ENCODE data around the gene ACVRL1. TPM values are rescaled to one million over a fixed set of nuclear protein-coding genes. Genes with fewer than 3 reads are reported as not detected.
A peak's percentile ranks its signal among the peaks of the same experiment; 100 is the strongest.

Gene ACVRL1
- total RNA-seq, 1 experiment from 2014 or later = 1.0 TPM

- DNase-seq (ENCODE audit: low read depth) = no peak
Measured at GRCh38 chr12:51896236-51896635, 11.1 kb upstream of the ACVRL1 start.

- no peak for DNase-seq (ENCODE audit: low read depth)
Measured at GRCh38 chr12:51897181-51897580, 10.1 kb upstream of the ACVRL1 start.

GRCh38 chr12:51898506-51898905, 8.8 kb upstream of the ACVRL1 start:
- no peak for DNase-seq (ENCODE audit: low read depth)

GRCh38 chr12:51898937-51899336, 8.4 kb upstream of the ACVRL1 start:
- DNase-seq (ENCODE audit: low read depth) = peak; percentile 96

- no peak for DNase-seq (ENCODE audit: low read depth)
Measured at GRCh38 chr12:51900323-51900889, 6.9 kb upstream of the ACVRL1 start.

- no peak for DNase-seq (ENCODE audit: low read depth)
Measured at GRCh38 chr12:51901121-51901817, 6.0 kb upstream of the ACVRL1 start.

GRCh38 chr12:51901881-51902280, 5.4 kb upstream of the ACVRL1 start:
- DNase-seq (ENCODE audit: low read depth) = no peak

GRCh38 chr12:51904951-51905470, 2.3 kb upstream of the ACVRL1 start:
- DNase-seq (ENCODE audit: low read depth) = no peak

GRCh38 chr12:51905471-51906429, 1.6 kb upstream of the ACVRL1 start:
- no peak for DNase-seq (ENCODE audit: low read depth)

- no peak for DNase-seq (ENCODE audit: low read depth)
Measured at GRCh38 chr12:51906430-51907082, 748 bp upstream of the ACVRL1 start.

- DNase-seq (ENCODE audit: low read depth) = no peak
Measured at GRCh38 chr12:51907856-51908425, 637 bp downstream of the ACVRL1 start.

GRCh38 chr12:51908876-51909592, 1.7 kb downstream of the ACVRL1 start:
- DNase-seq (ENCODE audit: low read depth) = no peak

- no peak for DNase-seq (ENCODE audit: low read depth)
Measured at GRCh38 chr12:51910168-51910567, 2.9 kb downstream of the ACVRL1 start.

- no peak for DNase-seq (ENCODE audit: low read depth)
Measured at GRCh38 chr12:51910691-51911090, 3.4 kb downstream of the ACVRL1 start.

- no peak for DNase-seq (ENCODE audit: low read depth)
Measured at GRCh38 chr12:51911307-51911706, 4.0 kb downstream of the ACVRL1 start.

GRCh38 chr12:51911788-51912711, 4.7 kb downstream of the ACVRL1 start:
- peak; percentile 35 for DNase-seq (ENCODE audit: low read depth)

GRCh38 chr12:51913071-51914033, 6.0 kb downstream of the ACVRL1 start:
- no peak for DNase-seq (ENCODE audit: low read depth)
